Spleen (tissue), 7 donors: ENCODE measurements around the gene ACBD6.

Experiments used
- CTCF ChIP-seq, 11 experiments: fragments of 200-600 bp in 7 of 11; fragments of 450-650 bp in 4 of 11; sonication (generic) in 4 of 11; IDR thresholded peaks in 8 of 11; conservative IDR thresholded peaks in 3 of 11; 1 replicate in 7 of 11; 2 replicates in 4 of 11; pipeline versions ENCODE4 v1.4.0 to v1.8.0; 2016 to 2021; ENCODE audit warnings: antibody characterized with exemption in 11 of 11, inconsistent platforms in 4 of 11, mild to moderate bottlenecking in 1 of 11
- POLR2A ChIP-seq, 3 donors: fragments of 450-650 bp; IDR thresholded peaks; one replicate each; pipeline ENCODE4 v1.5.1; 2017; ENCODE audit warnings: antibody characterized with exemption in 3 of 3, mild to moderate bottlenecking in 1 of 3
- donor health status: DM: no; HTN: no; CAD: no; lungs with moderate emphysema.
- donor health status: DM: no; HTN: no; CAD: no.
- donor health status: DM: no; HTN: no; CAD: no.

GRCh38 chr1:180444522-180444921 lies 57.9 kb downstream of the ACBD6 start:
- TF ChIP-seq POLR2A (IDR thresholded peaks at IDR 0.05) (no peak), CTCF (IDR thresholded peaks at IDR 0.05 in 8 of 11, conservative IDR thresholded peaks at IDR 0.05 in 3 of 11) (no peak)
